HG02840 (cell line): Measurements from ENCODE around the gene CRTC3.
A peak's percentile ranks its signal among the peaks of the same experiment; 100 is the strongest.

Experiments used
- ATAC-seq: cut with Tn5 transposase; IDR thresholded peaks from one replicate; pipeline ENCODE4 v1.9.1; 2021; ENCODE audit warnings: mild to moderate bottlenecking, moderate library complexity, moderate number of reproducible peaks; ENCODE audit not compliant: unreplicated experiment, low FRiP score

CRTC3 gene

DNA sequence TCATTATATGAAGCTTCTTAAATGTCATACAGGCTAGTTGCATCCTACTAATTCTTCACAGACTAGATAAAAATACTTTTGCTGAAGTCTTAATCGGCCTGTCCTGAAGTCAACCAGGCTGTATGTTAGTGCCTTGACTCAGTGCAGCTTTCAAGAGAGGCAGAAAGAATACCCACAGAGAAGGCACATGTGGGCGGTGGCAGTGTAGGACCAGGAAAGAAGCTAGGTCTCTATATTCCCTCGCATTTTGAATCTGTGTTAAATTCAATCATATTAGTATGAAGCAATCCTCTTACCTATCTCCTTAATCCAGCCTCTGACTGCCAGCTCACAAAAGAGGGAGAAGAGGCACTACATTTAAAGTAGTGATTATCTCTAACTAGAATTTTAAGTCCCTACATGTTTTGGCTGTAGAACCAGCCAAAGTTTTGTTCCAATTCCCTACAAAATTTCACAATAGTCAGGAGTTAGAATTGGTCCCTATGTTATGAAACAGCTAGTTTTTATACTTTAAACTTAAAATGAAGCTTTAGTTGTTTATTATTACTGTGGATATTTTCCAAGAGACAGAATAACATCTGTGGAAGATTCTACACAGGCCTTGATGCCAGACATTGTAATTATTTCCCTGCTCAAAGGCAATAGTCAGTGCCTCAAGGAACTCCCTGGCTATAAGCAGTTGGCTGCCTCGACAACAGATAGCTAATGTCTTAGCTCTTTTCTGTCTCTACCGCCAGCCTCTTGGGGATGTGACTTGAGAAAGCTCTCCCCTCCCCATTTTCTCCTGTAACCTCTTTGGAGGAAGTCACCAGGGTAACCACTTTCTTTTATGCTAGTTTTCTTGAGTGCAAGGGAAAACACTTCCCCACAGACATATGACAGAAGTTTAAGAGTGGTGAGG, 31.9 kb downstream of the CRTC3 start:
- no peak for ATAC-seq

- ATAC-seq: no peak
Observed at GRCh38 chr15:90562669-90563068, 32.9 kb downstream of the CRTC3 start.

DNA sequence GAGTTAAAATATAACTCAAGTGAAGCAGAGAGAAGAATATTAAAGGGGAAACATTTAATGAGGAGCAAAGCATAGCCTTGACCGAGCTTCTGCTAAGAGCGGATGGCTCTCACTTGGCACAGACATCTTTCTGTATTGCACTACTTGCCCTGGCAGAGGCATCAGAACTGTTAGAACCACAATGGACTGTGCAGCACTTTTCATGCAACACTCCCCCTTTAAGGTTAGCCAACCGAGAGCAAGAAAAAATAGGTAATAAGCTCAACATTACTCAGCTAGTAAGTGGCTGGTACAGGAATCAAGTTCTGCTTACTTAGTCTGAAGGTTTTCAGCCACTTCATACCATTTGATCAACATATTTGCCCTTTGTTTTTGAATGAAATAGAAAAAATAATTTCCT, 33.7 kb downstream of the CRTC3 start:
- no peak for ATAC-seq

- no peak for ATAC-seq
Observed at GRCh38 chr15:90564051-90564450, 34.3 kb downstream of the CRTC3 start.

- ATAC-seq: no peak
Observed at GRCh38 chr15:90564590-90564989, 34.9 kb downstream of the CRTC3 start.

DNA sequence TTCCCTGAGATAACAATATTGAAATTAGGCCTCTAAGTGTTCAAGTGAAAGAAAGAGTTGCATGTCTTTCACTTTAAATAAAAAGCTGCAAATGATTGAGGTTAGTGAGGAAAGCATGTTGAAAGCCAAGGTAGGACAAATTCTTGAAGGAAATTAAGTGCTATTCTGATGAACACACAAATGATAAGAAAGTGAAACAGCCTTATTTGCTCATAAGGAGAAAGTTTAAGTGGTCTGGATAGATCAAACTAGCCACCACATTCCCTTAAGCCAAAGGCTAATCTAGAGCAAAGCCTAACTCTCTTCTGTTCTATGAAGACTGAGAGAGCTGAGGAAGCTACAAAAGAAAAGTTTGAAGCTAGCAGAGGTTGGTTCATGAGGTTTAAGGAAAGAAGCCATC, 36.1 kb downstream of the CRTC3 start:
- ATAC-seq: no peak

- ATAC-seq: no peak
Observed at GRCh38 chr15:90570643-90571042, 40.9 kb downstream of the CRTC3 start.

GRCh38 chr15:90571063-90571541, 41.4 kb downstream of the CRTC3 start:
- ATAC-seq: peak; percentile 59

GRCh38 chr15:90572893-90573292, 43.2 kb downstream of the CRTC3 start:
- ATAC-seq: no peak

- no peak for ATAC-seq
Observed at GRCh38 chr15:90576711-90577389, 47.1 kb downstream of the CRTC3 start.

- no peak for ATAC-seq
Observed at GRCh38 chr15:90579213-90579612, 49.5 kb downstream of the CRTC3 start.

GRCh38 chr15:90580099-90580498, 50.4 kb downstream of the CRTC3 start:
- ATAC-seq: no peak

GRCh38 chr15:90580541-90580940, 50.8 kb downstream of the CRTC3 start:
- no peak for ATAC-seq

- ATAC-seq: no peak
Observed at GRCh38 chr15:90580946-90581345, 51.2 kb downstream of the CRTC3 start.

DNA sequence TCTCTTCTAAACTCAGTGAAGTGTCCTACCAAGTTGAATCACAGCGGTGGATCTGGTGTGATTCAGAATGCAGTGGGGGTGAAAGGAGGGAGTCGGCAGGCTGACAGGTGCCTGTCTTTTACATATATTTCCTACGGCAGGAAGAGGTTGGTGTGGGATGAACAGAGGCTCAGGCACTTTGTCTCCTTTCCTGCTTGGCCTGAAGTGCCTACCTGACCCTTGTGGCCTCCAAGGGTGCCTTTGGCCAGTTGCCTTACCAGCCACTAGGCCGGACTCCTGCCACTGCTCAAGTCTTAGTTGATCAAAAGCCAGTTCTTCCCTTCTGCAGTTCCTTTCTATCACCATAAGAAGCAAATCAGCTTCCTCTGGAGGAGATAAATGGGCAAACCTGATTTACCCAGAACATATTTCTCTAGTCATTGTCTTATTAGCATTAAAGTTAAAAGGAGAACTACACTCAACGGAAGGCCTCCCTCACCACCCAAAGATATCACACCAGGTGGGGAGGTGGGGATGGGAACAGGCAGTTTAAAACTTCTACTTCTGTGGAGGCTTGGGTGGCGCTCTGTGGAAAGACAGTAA, 52.1 kb downstream of the CRTC3 start:
- no peak for ATAC-seq

DNA sequence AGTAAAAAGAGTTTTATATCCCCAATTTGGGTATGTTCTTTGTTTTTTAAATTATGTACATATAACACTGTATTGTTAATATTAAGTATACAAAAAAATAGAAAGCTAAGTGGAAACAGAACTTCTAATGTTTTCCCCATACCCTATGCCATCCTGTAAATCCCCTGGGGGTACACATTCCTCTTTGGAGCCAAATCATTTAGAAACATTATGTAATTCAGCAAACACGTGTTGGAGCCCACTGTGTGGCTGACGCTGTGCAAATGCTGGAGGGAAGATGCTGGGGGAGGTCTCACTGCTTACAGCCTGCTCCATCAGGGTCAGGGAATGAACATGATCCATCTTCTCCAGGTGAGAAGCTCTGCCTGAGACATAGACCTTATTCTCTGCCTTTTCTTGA, 52.8 kb downstream of the CRTC3 start:
- no peak for ATAC-seq

DNA sequence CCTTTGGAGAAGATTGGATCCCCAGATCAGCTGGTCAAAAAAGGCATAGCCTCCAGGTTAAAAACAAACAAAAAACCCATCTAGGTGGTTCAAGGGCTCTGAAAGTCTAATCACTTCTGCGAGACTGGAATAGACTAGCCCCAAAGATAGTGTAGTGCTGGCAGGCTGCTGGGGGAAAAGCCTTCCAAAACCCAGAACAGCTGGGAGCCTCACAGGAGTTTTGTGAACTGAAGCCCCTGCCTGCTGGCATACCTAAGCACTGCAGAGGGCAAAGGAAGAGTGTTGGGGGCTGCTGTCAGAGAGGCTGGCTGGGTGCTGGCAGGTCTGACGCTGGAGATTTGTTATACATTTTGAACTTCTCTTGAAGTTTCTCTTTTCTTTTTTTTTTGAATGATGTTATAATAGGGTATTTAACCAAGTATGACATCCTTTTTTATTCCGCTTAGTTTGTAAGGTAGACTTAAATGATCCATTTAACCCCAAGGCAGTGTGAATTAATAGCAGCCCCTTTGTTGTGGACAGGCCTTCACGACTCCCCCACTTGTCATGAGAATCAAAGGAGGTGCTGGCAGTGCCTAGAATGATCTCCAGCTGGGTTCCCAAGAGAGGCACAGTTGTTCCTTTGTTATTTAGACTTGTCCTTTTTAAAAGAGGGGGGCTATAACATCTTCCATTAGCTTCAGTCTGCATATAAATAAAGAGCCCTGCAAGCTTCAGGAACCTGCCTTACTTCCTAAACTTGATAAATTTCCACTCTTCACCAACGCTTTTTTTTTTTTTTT, 53.9 kb downstream of the CRTC3 start:
- no peak for ATAC-seq

DNA sequence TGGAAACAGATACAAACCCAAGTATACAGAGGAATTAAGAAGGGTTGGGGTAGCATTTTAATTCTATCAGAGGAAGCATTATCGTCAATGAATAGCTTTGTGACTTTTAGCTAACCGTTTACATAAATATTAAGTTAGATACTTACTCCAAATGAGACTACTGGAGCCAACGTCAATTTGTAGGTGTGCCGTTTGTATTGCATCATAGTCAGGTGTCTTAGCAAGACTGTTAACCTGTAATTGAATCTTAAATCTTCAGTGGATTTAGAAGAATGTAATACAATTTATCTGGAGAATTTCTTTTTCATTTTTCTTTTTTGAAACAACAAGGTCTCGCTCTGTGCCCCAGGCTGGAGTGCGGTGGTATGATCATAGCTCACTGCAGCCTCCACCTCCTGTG, 55.1 kb downstream of the CRTC3 start:
- ATAC-seq: no peak

- no peak for ATAC-seq
Observed at GRCh38 chr15:90585863-90586262, 56.1 kb downstream of the CRTC3 start.

GRCh38 chr15:90586948-90587347, 57.2 kb downstream of the CRTC3 start:
- ATAC-seq: no peak

GRCh38 chr15:90588427-90588826, 58.7 kb downstream of the CRTC3 start:
- no peak for ATAC-seq
